ENCODE results near the gene FUBP3.

The FUBP3 gene

GRCh38 chr9:130634191-130634768 is 54.9 kb downstream of the FUBP3 start:
- DNase-seq (ENCODE audit: low read depth), result no peak

- no peak for DNase-seq (ENCODE audit: low read depth)
Measured at GRCh38 chr9:130634801-130635200, 55.4 kb downstream of the FUBP3 start.

GRCh38 chr9:130635306-130635705 is 55.9 kb downstream of the FUBP3 start:
- no peak for DNase-seq (ENCODE audit: low read depth)

- DNase-seq (ENCODE audit: low read depth), result no peak
Measured at GRCh38 chr9:130635721-130636647, 56.6 kb downstream of the FUBP3 start.

- DNase-seq (ENCODE audit: low read depth), result no peak
Measured at GRCh38 chr9:130636648-130637020, 57.3 kb downstream of the FUBP3 start.

GRCh38 chr9:130638284-130639123 is 59.1 kb downstream of the FUBP3 start:
- DNase-seq (ENCODE audit: low read depth), result no peak

GRCh38 chr9:130639124-130639765 is 59.9 kb downstream of the FUBP3 start:
- no peak for DNase-seq (ENCODE audit: low read depth)

GRCh38 chr9:130639866-130640555 is 60.6 kb downstream of the FUBP3 start:
- DNase-seq (ENCODE audit: low read depth), result no peak

GRCh38 chr9:130640681-130641080 is 61.3 kb downstream of the FUBP3 start:
- no peak for DNase-seq (ENCODE audit: low read depth)

GRCh38 chr9:130642926-130643325 is 63.5 kb downstream of the FUBP3 start:
- no peak for DNase-seq (ENCODE audit: low read depth)

GRCh38 chr9:130651221-130651620 is 71.8 kb downstream of the FUBP3 start:
- no peak for DNase-seq (ENCODE audit: low read depth)

- no peak for DNase-seq (ENCODE audit: low read depth)
Measured at GRCh38 chr9:130651752-130652151, 72.4 kb downstream of the FUBP3 start.

- DNase-seq (ENCODE audit: low read depth), result no peak
Measured at GRCh38 chr9:130654879-130655278, 75.5 kb downstream of the FUBP3 start.

GRCh38 chr9:130658893-130659698 is 79.7 kb downstream of the FUBP3 start:
- no peak for DNase-seq (ENCODE audit: low read depth)

- no peak for DNase-seq (ENCODE audit: low read depth)
Measured at GRCh38 chr9:130659699-130660248, 80.4 kb downstream of the FUBP3 start.

GRCh38 chr9:130660326-130660682 is 80.9 kb downstream of the FUBP3 start:
- no peak for DNase-seq (ENCODE audit: low read depth)

GRCh38 chr9:130660683-130661450 is 81.5 kb downstream of the FUBP3 start:
- DNase-seq (ENCODE audit: low read depth), result no peak

- no peak for DNase-seq (ENCODE audit: low read depth)
Measured at GRCh38 chr9:130661451-130662098, 82.2 kb downstream of the FUBP3 start.

Data from stimulated activated CD8-positive, alpha-beta memory T cell treated with anti-CD3 and anti-CD28 coated beads, Interleukin-4, amount 100 ng/mL, for 24 hours (primary cell).